GM18526 (cell line): ENCODE measurements around the gene PLCXD1.

ENCODE experiments used
- POLR2A ChIP-seq: IDR thresholded peaks from 3 replicates; pipeline ENCODE4 v1.6.1; 2011; ENCODE audit not compliant: insufficient read length; ENCODE audit errors: extremely low read depth

The PLCXD1 gene

GRCh38 chrX:281166-281999 lies at the start of gene PLCXD1:
Gene PLCXD1, plus strand, starts transcription at chrX:281381. Its CDS starts 2,807 bp downstream, at chrX:284188.
- no peak for TF ChIP-seq POLR2A

- no peak for TF ChIP-seq POLR2A
Observed at GRCh38 chrX:250965-251364, 30.2 kb upstream of the PLCXD1 start.

GRCh38 chrX:252244-252956 lies 28.8 kb upstream of the PLCXD1 start:
- no peak for TF ChIP-seq POLR2A

GRCh38 chrX:252957-253291 lies 28.3 kb upstream of the PLCXD1 start:
- no peak for TF ChIP-seq POLR2A

- no peak for TF ChIP-seq POLR2A
Observed at GRCh38 chrX:253451-254297, 27.5 kb upstream of the PLCXD1 start.

GRCh38 chrX:254630-255215 lies 26.5 kb upstream of the PLCXD1 start:
- no peak for TF ChIP-seq POLR2A

GRCh38 chrX:255923-256331 lies 25.3 kb upstream of the PLCXD1 start:
- no peak for TF ChIP-seq POLR2A

GRCh38 chrX:257681-258289 lies 23.4 kb upstream of the PLCXD1 start:
- no peak for TF ChIP-seq POLR2A

GRCh38 chrX:258291-259040 lies 22.7 kb upstream of the PLCXD1 start:
- TF ChIP-seq POLR2A, result no peak

GRCh38 chrX:259692-260355 lies 21.4 kb upstream of the PLCXD1 start:
- TF ChIP-seq POLR2A, result no peak

GRCh38 chrX:261167-261918 lies 19.8 kb upstream of the PLCXD1 start:
- no peak for TF ChIP-seq POLR2A

GRCh38 chrX:261919-262352 lies 19.2 kb upstream of the PLCXD1 start:
- TF ChIP-seq POLR2A, result no peak

- no peak for TF ChIP-seq POLR2A
Observed at GRCh38 chrX:262381-262909, 18.7 kb upstream of the PLCXD1 start.
